NCI-H2196 (cell line): ENCODE results near the gene ANKRD11.
"Not testable (repeated sequence)": the region's sequence is repeated elsewhere in the genome, so short reads cannot be mapped to it uniquely, and the experiment has no call there.

Experiments
- DNase-seq: peaks from one replicate; lab custom pipeline; 2025; ENCODE audit not compliant: unreplicated experiment; lab: John Stamatoyannopoulos, UW

The ANKRD11 gene

GRCh38 chr16:89482150-89482816 lies 8.1 kb downstream of the ANKRD11 start:
- DNase-seq, result no peak

GRCh38 chr16:89481356-89481955 lies 8.9 kb downstream of the ANKRD11 start:
- DNase-seq, result no peak

GRCh38 chr16:89478576-89479221 lies 11.7 kb downstream of the ANKRD11 start:
- DNase-seq, result no peak

GRCh38 chr16:89476811-89477261 lies 13.5 kb downstream of the ANKRD11 start:
- no peak for DNase-seq

- DNase-seq, result peak; percentile 17
Measured at GRCh38 chr16:89476379-89476778, 14.0 kb downstream of the ANKRD11 start.

GRCh38 chr16:89475144-89475543 lies 15.2 kb downstream of the ANKRD11 start:
- no peak for DNase-seq

GRCh38 chr16:89473791-89474414 lies 16.5 kb downstream of the ANKRD11 start:
- DNase-seq, result no peak

GRCh38 chr16:89473136-89473712 lies 17.1 kb downstream of the ANKRD11 start:
- no peak for DNase-seq

GRCh38 chr16:89472711-89473075 lies 17.7 kb downstream of the ANKRD11 start:
- DNase-seq, result no peak

- no peak for DNase-seq
Measured at GRCh38 chr16:89467382-89467781, 23.0 kb downstream of the ANKRD11 start.

- DNase-seq, result no peak
Measured at GRCh38 chr16:89466920-89467319, 23.4 kb downstream of the ANKRD11 start.

GRCh38 chr16:89463312-89463711 lies 27.0 kb downstream of the ANKRD11 start:
- DNase-seq, result not testable (repeated sequence)

GRCh38 chr16:89462639-89463038 lies 27.7 kb downstream of the ANKRD11 start:
- DNase-seq, result not testable (repeated sequence)

- DNase-seq, result not testable (repeated sequence)
Measured at GRCh38 chr16:89461890-89462289, 28.5 kb downstream of the ANKRD11 start.

GRCh38 chr16:89460556-89460955 lies 29.8 kb downstream of the ANKRD11 start:
- no peak for DNase-seq

- DNase-seq, result no peak
Measured at GRCh38 chr16:89458967-89459366, 31.4 kb downstream of the ANKRD11 start.

GRCh38 chr16:89458551-89458950 lies 31.8 kb downstream of the ANKRD11 start:
- no peak for DNase-seq

- DNase-seq, result no peak
Measured at GRCh38 chr16:89456419-89456959, 33.9 kb downstream of the ANKRD11 start.

- DNase-seq, result no peak
Measured at GRCh38 chr16:89455692-89456091, 34.7 kb downstream of the ANKRD11 start.

- no peak for DNase-seq
Measured at GRCh38 chr16:89455178-89455577, 35.2 kb downstream of the ANKRD11 start.
